GM23338 (cell line): Measurements from ENCODE around the gene DAPK2. TPM values are rescaled to one million over a fixed set of nuclear protein-coding genes. Genes with fewer than 3 reads are reported as not detected.

Experiments used
- ATAC-seq: fragments of 200-7000 bp; cut with Tn5 transposase; 3 replicates; pipeline ENCODE4 v1.9.1; 2020
- DNase-seq: peaks from one replicate; pipeline ENCODE4 v3.0.0-alpha.2; 2015; ENCODE audit warnings: low spot score
- H2AFZ ChIP-seq: fragments of 200-600 bp; sonication (generic); 2 replicates; pipeline ENCODE4 v1.8.0; 2016; ENCODE audit warnings: antibody characterized with exemption, mild to moderate bottlenecking, moderate library complexity
- H3F3A ChIP-seq: fragments of 200-600 bp; sonication (generic); replicated peaks from 2 replicates; pipeline ENCODE4 v1.8.0; 2017; ENCODE audit warnings: antibody characterized with exemption, mixed run types, low read depth
- H3K27ac ChIP-seq: fragments of 200-600 bp; sonication (generic); 2 replicates; pipeline ENCODE4 v1.6.1; 2016; ENCODE audit warnings: low read depth
- H3K27me3 ChIP-seq: fragments of 200-600 bp; sonication (generic); 2 replicates; pipeline ENCODE4 v1.8.0; 2016; ENCODE audit warnings: mild to moderate bottlenecking, mixed run types, moderate library complexity; ENCODE audit not compliant: insufficient read depth
- H3K36me3 ChIP-seq: fragments of 200-600 bp; sonication (generic); 2 replicates; pipeline ENCODE4 v1.8.0; 2016; ENCODE audit warnings: mild to moderate bottlenecking; ENCODE audit not compliant: insufficient read depth
- H3K4me1 ChIP-seq: fragments of 200-600 bp; sonication (generic); 2 replicates; pipeline ENCODE4 v1.8.0; 2016; ENCODE audit warnings: mild to moderate bottlenecking, moderate library complexity; ENCODE audit not compliant: insufficient read depth
- H3K4me2 ChIP-seq: fragments of 200-600 bp; sonication (generic); 2 replicates; pipeline ENCODE4 v1.7.1; 2017; ENCODE audit warnings: mixed run types
- H3K4me3 ChIP-seq: fragments of 200-600 bp; sonication (generic); 2 replicates; pipeline ENCODE4 v1.6.1; 2016; ENCODE audit warnings: mixed run types
- H3K79me2 ChIP-seq: fragments of 200-600 bp; sonication (generic); replicated peaks from 2 replicates; pipeline ENCODE4 v1.8.0; 2017; ENCODE audit warnings: mild to moderate bottlenecking; ENCODE audit not compliant: insufficient read depth
- H3K9me2 ChIP-seq: fragments of 200-600 bp; sonication (generic); 2 replicates; pipeline ENCODE4 v1.8.0; 2017; ENCODE audit not compliant: insufficient read depth
- H4K20me1 ChIP-seq: fragments of 200-600 bp; sonication (generic); replicated peaks from 2 replicates; pipeline ENCODE4 v1.8.0; 2017; ENCODE audit warnings: mild to moderate bottlenecking; ENCODE audit not compliant: insufficient read depth
- H3K27ac Mint-ChIP-seq: 2 replicates; pipeline ENCODE4 v1.8.0; 2020; ENCODE audit warnings: inconsistent platforms, mild to moderate bottlenecking, moderate library complexity, mixed read lengths
- H3K27me3 Mint-ChIP-seq: 3 replicates; pipeline ENCODE4 v1.8.0; 2022; ENCODE audit warnings: low read depth, mild to moderate bottlenecking, moderate library complexity, mixed read lengths, inconsistent platforms; ENCODE audit not compliant: insufficient read depth, poor library complexity
- H3K36me3 Mint-ChIP-seq: 3 replicates; pipeline ENCODE4 v1.8.0; 2021; ENCODE audit warnings: low read depth, mild to moderate bottlenecking, inconsistent platforms, moderate library complexity, mixed read lengths
- H3K4me1 Mint-ChIP-seq: 3 replicates; pipeline ENCODE4 v1.8.0; 2020; ENCODE audit warnings: mild to moderate bottlenecking, inconsistent platforms, mixed read lengths
- H3K4me3 Mint-ChIP-seq: 3 replicates; pipeline ENCODE4 v1.8.0; 2021; ENCODE audit warnings: moderate library complexity, mild to moderate bottlenecking, inconsistent platforms, mixed read lengths
- H3K9me3 Mint-ChIP-seq: 3 replicates; pipeline ENCODE4 v1.8.0; 2020; ENCODE audit warnings: moderate library complexity, mild to moderate bottlenecking, inconsistent platforms, mixed read lengths
- CTCF ChIP-seq, 2 experiments: fragments of 200-600 bp in 1 of 2; sonication (generic) in 1 of 2; conservative IDR thresholded peaks; 2 replicates each; pipeline versions ENCODE4 v1.5.1 to v1.6.1; 2016 to 2017; ENCODE audit warnings: antibody characterized with exemption in 2 of 2, low read depth in 2 of 2, mild to moderate bottlenecking in 2 of 2, moderate library complexity in 1 of 2
- NANOG ChIP-seq: IDR thresholded peaks from 2 replicates; pipeline ENCODE4 v1.6.1; 2016; ENCODE audit warnings: antibody characterized with exemption, borderline replicate concordance
- REST ChIP-seq: IDR thresholded peaks from one replicate; pipeline ENCODE4 v1.6.1; 2018; ENCODE audit warnings: antibody characterized with exemption; ENCODE audit not compliant: unreplicated experiment
- polyA plus RNA-seq: library from polyadenylated mRNA; unstranded; fragments of >200 nt; fragmentation: Nextera tagmentation; extraction: Ambion mirVana; gene quantifications from 2 replicates; pipeline ENCODE4 v1.2.1, GENCODE V29; 2016
- total RNA-seq: library from RNA; depleted of rRNA; stranded (reverse); fragments of >200 nt; shearing (Covaris generic); gene quantifications from 2 replicates; pipeline ENCODE4 v1.2.3, GENCODE V29; 2014
- TF ChIP-seq, protein P1 (sequence below): fragments of 250-450 bp; sonication (Bioruptor Pico); IDR thresholded peaks from 2 replicates; pipeline ENCODE4 v1.5.0; 2020; ENCODE audit warnings: mild to moderate bottlenecking, moderate library complexity

The DAPK2 gene
- total and polyA plus RNA-seq, 2 experiments from 2014 or later: 1.6 to 3.1 TPM

- no peak for ATAC-seq
Measured at GRCh38 chr15:64019764-64020163, 26.5 kb downstream of the DAPK2 start.

More at GRCh38 chr15:64019764-64020163, 26.5 kb downstream of the DAPK2 start:
- Histone ChIP-seq H2AFZ (no peak overlapping the region), H3K27ac (no peak overlapping the region), H3F3A (no peaks in the 10 kb centered on the region), H3K4me2 (no peak overlapping the region), H4K20me1 (no peaks in the 10 kb centered on the region), H3K9me2 (peaks cover 8% of the 10 kb centered on the region; the same call in 1 of the 2 replicates), H3K79me2 (no peaks in the 10 kb centered on the region), H3K27me3 (no peaks in the 10 kb centered on the region), H3K4me3 (no peak overlapping the region), H3K4me1 (peaks cover 16% of the 10 kb centered on the region), H3K36me3 (no peaks in the 10 kb centered on the region)
- H3K36me3 Mint-ChIP-seq: no peaks in the 10 kb centered on the region
- no peak overlapping the region for H3K27ac Mint-ChIP-seq
- DNase-seq: no peak
- H3K27me3 Mint-ChIP-seq: peaks cover 2% of the 10 kb centered on the region
- H3K4me3 Mint-ChIP-seq: no peak overlapping the region
- no peak for TF ChIP-seq NANOG
- no peak for TF ChIP-seq REST
- TF ChIP-seq, protein P1, sequence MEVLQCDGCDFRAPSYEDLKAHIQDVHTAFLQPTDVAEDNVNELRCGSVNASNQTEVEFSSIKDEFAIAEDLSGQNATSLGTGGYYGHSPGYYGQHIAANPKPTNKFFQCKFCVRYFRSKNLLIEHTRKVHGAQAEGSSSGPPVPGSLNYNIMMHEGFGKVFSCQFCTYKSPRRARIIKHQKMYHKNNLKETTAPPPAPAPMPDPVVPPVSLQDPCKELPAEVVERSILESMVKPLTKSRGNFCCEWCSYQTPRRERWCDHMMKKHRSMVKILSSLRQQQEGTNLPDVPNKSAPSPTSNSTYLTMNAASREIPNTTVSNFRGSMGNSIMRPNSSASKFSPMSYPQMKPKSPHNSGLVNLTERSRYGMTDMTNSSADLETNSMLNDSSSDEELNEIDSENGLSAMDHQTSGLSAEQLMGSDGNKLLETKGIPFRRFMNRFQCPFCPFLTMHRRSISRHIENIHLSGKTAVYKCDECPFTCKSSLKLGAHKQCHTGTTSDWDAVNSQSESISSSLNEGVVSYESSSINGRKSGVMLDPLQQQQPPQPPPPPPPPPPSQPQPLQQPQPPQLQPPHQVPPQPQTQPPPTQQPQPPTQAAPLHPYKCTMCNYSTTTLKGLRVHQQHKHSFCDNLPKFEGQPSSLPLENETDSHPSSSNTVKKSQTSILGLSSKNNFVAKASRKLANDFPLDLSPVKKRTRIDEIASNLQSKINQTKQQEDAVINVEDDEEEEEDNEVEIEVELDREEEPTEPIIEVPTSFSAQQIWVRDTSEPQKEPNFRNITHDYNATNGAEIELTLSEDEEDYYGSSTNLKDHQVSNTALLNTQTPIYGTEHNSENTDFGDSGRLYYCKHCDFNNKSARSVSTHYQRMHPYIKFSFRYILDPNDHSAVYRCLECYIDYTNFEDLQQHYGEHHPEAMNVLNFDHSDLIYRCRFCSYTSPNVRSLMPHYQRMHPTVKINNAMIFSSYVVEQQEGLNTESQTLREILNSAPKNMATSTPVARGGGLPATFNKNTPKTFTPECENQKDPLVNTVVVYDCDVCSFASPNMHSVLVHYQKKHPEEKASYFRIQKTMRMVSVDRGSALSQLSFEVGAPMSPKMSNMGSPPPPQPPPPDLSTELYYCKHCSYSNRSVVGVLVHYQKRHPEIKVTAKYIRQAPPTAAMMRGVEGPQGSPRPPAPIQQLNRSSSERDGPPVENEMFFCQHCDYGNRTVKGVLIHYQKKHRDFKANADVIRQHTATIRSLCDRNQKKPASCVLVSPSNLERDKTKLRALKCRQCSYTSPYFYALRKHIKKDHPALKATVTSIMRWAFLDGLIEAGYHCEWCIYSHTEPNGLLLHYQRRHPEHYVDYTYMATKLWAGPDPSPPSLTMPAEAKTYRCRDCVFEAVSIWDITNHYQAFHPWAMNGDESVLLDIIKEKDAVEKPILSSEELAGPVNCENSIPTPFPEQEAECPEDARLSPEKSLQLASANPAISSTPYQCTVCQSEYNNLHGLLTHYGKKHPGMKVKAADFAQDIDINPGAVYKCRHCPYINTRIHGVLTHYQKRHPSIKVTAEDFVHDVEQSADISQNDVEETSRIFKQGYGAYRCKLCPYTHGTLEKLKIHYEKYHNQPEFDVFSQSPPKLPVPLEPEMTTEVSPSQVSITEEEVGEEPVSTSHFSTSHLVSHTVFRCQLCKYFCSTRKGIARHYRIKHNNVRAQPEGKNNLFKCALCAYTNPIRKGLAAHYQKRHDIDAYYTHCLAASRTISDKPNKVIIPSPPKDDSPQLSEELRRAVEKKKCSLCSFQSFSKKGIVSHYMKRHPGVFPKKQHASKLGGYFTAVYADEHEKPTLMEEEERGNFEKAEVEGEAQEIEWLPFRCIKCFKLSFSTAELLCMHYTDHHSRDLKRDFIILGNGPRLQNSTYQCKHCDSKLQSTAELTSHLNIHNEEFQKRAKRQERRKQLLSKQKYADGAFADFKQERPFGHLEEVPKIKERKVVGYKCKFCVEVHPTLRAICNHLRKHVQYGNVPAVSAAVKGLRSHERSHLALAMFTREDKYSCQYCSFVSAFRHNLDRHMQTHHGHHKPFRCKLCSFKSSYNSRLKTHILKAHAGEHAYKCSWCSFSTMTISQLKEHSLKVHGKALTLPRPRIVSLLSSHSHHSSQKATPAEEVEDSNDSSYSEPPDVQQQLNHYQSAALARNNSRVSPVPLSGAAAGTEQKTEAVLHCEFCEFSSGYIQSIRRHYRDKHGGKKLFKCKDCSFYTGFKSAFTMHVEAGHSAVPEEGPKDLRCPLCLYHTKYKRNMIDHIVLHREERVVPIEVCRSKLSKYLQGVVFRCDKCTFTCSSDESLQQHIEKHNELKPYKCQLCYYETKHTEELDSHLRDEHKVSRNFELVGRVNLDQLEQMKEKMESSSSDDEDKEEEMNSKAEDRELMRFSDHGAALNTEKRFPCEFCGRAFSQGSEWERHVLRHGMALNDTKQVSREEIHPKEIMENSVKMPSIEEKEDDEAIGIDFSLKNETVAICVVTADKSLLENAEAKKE (CRISPR knock-in tag): no peak
- no peak for TF ChIP-seq CTCF (conservative IDR thresholded peaks at IDR 0.05; ENCODE audit: low read depth in 2 of 2)
- peaks cover 19% of the 10 kb centered on the region for H3K4me1 Mint-ChIP-seq
- H3K9me3 Mint-ChIP-seq: no peaks in the 10 kb centered on the region; the same call in 2 of the 3 replicates
